Uterus (tissue), 4 donors: ENCODE data around the gene RNF166. TPM values are rescaled to one million over a fixed set of nuclear protein-coding genes. Genes with fewer than 3 reads are reported as not detected.

Experiments
- DNase-seq, 2 donors: peaks; one replicate each; pipeline ENCODE4 v3.0.0-alpha.2; 2019 to 2020
- H3K27ac ChIP-seq, 2 donors: fragments of 200-600 bp; sonication (generic); 1 replicate in 1 of 2; 2 replicates in 1 of 2; pipeline ENCODE4 v1.5.1; 2016 to 2018
- H3K27me3 ChIP-seq, 2 donors: fragments of 200-600 bp; sonication (generic); one replicate each; pipeline ENCODE4 v1.5.1; 2018 to 2019; ENCODE audit warnings: control low read depth in 1 of 2
- H3K36me3 ChIP-seq, 2 donors: fragments of 200-600 bp; sonication (generic); one replicate each; pipeline ENCODE4 v1.5.1; 2019; ENCODE audit warnings: control low read depth in 1 of 2
- H3K4me1 ChIP-seq, 2 donors: fragments of 200-600 bp; sonication (generic); one replicate each; pipeline ENCODE4 v1.5.1; 2018 to 2019; ENCODE audit warnings: control low read depth in 1 of 2
- H3K4me3 ChIP-seq, 2 donors: fragments of 200-600 bp; sonication (generic); 1 replicate in 1 of 2; 2 replicates in 1 of 2; pipeline ENCODE4 v1.5.1; 2018 to 2019; ENCODE audit warnings: mild to moderate bottlenecking in 1 of 2
- H3K9me3 ChIP-seq, 2 donors: fragments of 200-600 bp; sonication (generic); one replicate each; pipeline ENCODE4 v1.5.1; 2019; ENCODE audit warnings: control low read depth in 1 of 2
- CTCF ChIP-seq, 4 experiments: fragments of 200-600 bp in 2 of 4; fragments of 450-650 bp in 2 of 4; sonication (generic) in 2 of 4; IDR thresholded peaks; one replicate each; pipeline ENCODE4 v1.5.1; 2016 to 2019; ENCODE audit warnings: antibody characterized with exemption in 4 of 4, mild to moderate bottlenecking in 2 of 4, moderate library complexity in 1 of 4
- POLR2A ChIP-seq, 2 donors: fragments of 450-650 bp; IDR thresholded peaks; one replicate each; pipeline ENCODE4 v1.6.1; 2016; ENCODE audit warnings: antibody characterized with exemption in 2 of 2, mild to moderate bottlenecking in 1 of 2, moderate library complexity in 1 of 2
- intact Hi-C: fragments of 100-400 bp; cut with DNase I; formaldehyde crosslinking; loops from one replicate; pipeline ENCODE4 v1.15.1; 2023; ENCODE audit warnings: low total_unique reads
- total RNA-seq, 4 donors: library from RNA; depleted of rRNA in 3 of 4; stranded (reverse); fragments of >200 nt in 3 of 4; gene quantifications; one replicate each; pipeline versions ENCODE4 v1.1.0 to v1.2.4, GENCODE V29; 2014 to 2023
- donor health status: DM: yes; HTN: yes; CAD: no.

RNF166 gene
- total RNA-seq, 4 donors from 2014 or later, result 14.2 to 33.2 (median 20.0) TPM

- Histone ChIP-seq H3K36me3 (no peaks in the 10 kb centered on the region), H3K27me3 (no peaks in the 10 kb centered on the region), H3K9me3 (no peaks in the 10 kb centered on the region), H3K4me3 (peak overlapping the region; percentile 50 to 94), H3K4me1 (peaks cover 5 to 16% of the 10 kb centered on the region in 2 donors), H3K27ac (peak overlapping the region; percentile 70 to 73)
- no peak for TF ChIP-seq CTCF (IDR thresholded peaks at IDR 0.05)
- TF ChIP-seq POLR2A (IDR thresholded peaks at IDR 0.05), result no peak
- no peak for DNase-seq
- intact Hi-C loops, result no loop called here
These were observed 1.0 kb downstream of the RNF166 start for GRCh38 chr16:88705076-88705684.

DNA sequence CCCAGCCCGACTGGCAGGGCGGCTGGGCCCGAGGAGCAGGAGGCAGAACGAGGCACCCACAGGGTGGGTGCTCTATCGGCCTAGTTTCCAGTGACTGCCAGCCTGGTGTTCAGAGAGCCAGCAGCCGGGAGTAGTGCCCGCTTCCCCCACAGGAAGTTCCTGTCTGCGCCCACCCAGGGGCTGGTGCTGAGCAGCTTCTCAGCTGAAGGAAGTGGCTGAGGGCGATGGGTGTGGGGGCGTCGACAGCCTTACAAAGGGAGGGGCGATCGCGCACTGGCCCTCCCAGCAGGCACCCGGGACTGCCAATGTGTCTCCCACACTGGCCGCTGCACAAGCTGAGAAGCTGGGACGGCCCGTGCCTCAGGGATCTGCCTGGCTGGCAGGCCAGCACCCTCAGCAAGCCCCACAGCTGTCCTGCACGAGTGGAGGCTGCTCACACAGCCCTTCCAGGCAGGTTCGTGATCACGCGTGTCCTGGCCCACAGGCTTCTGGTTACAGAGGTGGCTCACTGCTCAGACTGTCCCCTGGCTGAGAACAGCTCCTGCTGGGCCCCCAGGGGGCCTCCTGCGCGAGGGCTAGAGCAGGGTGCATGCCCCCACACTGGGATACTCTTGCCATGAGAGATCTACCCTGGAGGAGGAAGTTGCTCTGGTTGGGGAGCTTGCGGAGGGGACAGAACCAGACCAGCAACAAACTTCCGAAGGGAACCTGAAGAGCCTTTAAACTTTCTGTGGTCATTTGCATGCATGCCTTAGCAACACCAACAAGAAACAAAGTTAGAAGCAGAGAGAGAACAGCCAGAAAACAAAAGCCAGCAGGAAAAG, 2.5 kb downstream of the RNF166 start:
- H3K27me3 ChIP-seq, result no peaks in the 10 kb centered on the region
- intact Hi-C loops, result no loop called here
- H3K27ac ChIP-seq, result no peak overlapping the region
- H3K4me3 ChIP-seq, result no peak overlapping the region
- H3K4me1 ChIP-seq, result peaks cover 5 to 16% of the 10 kb centered on the region in 2 donors
- TF ChIP-seq CTCF (IDR thresholded peaks at IDR 0.05) (no peak), POLR2A (IDR thresholded peaks at IDR 0.05) (no peak)
- no peaks in the 10 kb centered on the region for H3K9me3 ChIP-seq
- no peak for DNase-seq
- H3K36me3 ChIP-seq, result no peaks in the 10 kb centered on the region

GRCh38 chr16:88702371-88703210, 3.6 kb downstream of the RNF166 start:
- Histone ChIP-seq H3K27ac (no peak overlapping the region), H3K9me3 (no peaks in the 10 kb centered on the region), H3K4me3 (no peak overlapping the region), H3K36me3 (no peaks in the 10 kb centered on the region), H3K27me3 (no peaks in the 10 kb centered on the region), H3K4me1 (peaks cover 5 to 16% of the 10 kb centered on the region in 2 donors)
- intact Hi-C loops, result no loop called here
- no peak for TF ChIP-seq CTCF (IDR thresholded peaks at IDR 0.05)
- no peak for TF ChIP-seq POLR2A (IDR thresholded peaks at IDR 0.05)
- no peak for DNase-seq

- Histone ChIP-seq H3K9me3 (no peaks in the 10 kb centered on the region), H3K27me3 (no peaks in the 10 kb centered on the region), H3K4me1 (peaks cover 0 to 11% of the 10 kb centered on the region in 2 donors), H3K27ac (peak overlapping the region in 1 of 2 donors; percentile 39), H3K36me3 (no peaks in the 10 kb centered on the region), H3K4me3 (no peak overlapping the region)
- no peak for TF ChIP-seq POLR2A (IDR thresholded peaks at IDR 0.05)
- TF ChIP-seq CTCF (IDR thresholded peaks at IDR 0.05), result no peak
- intact Hi-C loops, result no loop called here
- no peak for DNase-seq
These were observed 4.4 kb downstream of the RNF166 start for GRCh38 chr16:88701581-88702370.
